Muscle layer of colon (tissue), 2 donors: ENCODE measurements around the gene TAAR5.
"Not testable (repeated sequence)": the region's sequence is repeated elsewhere in the genome, so short reads cannot be mapped to it uniquely, and the experiment has no call there.

Experiments used
- H3K27ac ChIP-seq: one replicate; pipeline ENCODE4 v1.7.0; 2013; ENCODE audit warnings: low read depth, mild to moderate bottlenecking, low read length, moderate library complexity
- H3K27me3 ChIP-seq, 2 donors: one replicate each; pipeline ENCODE4 v1.7.0; 2013; ENCODE audit warnings: low read length in 2 of 2, mild to moderate bottlenecking in 2 of 2; ENCODE audit not compliant: insufficient read depth in 2 of 2, control insufficient read depth in 1 of 2
- H3K36me3 ChIP-seq: one replicate; pipeline ENCODE4 v1.7.0; 2013; ENCODE audit warnings: mild to moderate bottlenecking, low read length; ENCODE audit not compliant: insufficient read depth
- H3K4me1 ChIP-seq: one replicate; pipeline ENCODE4 v1.7.0; 2013; ENCODE audit warnings: mild to moderate bottlenecking, low read length; ENCODE audit not compliant: insufficient read depth
- H3K4me3 ChIP-seq, 2 donors: one replicate each; pipeline ENCODE4 v1.7.0; 2013; ENCODE audit warnings: low read length in 2 of 2, low read depth in 1 of 2, mild to moderate bottlenecking in 1 of 2, moderate library complexity in 1 of 2
- H3K9ac ChIP-seq: one replicate; pipeline ENCODE4 v1.7.0; 2013; ENCODE audit warnings: low read length
- H3K9me3 ChIP-seq: one replicate; pipeline ENCODE4 v1.7.0; 2013; ENCODE audit warnings: mild to moderate bottlenecking, low read length
- donor health status: abdominal sarcoma.
- donor health status: Adenocarcinoma of cecum.

TAAR5 gene

DNA sequence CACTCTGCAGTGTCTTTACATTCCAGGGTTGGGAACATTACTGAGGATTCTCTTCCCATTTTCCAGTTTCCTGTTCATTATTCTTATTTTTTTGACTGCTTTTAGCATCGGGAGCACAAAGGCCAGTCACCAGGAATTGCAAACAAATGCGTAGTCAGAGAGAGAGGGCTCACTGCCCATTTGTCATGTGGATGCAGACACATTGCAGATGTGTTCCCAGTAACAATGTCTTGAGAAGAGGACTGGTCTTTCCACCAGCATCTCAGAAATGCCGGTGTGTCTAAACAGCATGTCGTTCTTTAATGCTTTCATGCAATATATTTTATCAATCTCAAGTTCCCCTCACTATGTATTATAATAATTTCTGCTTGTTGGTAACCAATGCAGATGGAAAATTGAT lies 20.4 kb downstream of the TAAR5 start:
- H3K36me3 ChIP-seq: no peaks in the 10 kb centered on the region
- no peaks in the 10 kb centered on the region for H3K4me1 ChIP-seq
- no peak overlapping the region for H3K4me3 ChIP-seq
- no peaks in the 10 kb centered on the region for H3K27me3 ChIP-seq
- no peaks in the 10 kb centered on the region for H3K9me3 ChIP-seq
- no peak overlapping the region for H3K27ac ChIP-seq
- H3K9ac ChIP-seq: no peak overlapping the region

DNA sequence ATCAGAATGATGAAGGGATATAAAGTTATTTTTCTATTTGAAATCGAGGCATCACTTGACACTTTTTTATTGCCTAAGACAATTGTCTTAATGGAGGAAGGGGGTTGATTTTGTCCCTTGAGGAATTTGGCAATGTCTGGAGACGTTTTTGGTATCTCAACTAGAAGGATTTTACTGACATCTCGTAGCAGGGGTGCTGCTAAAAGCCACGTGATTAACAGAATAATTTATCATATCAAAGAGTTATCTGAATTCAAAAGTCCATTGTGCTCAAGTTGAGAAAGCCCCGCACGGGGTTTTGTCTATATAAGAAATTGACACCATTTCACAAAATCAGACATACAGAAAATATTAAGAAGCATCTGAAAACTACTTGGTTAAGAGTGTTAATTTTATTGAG lies 20.9 kb downstream of the TAAR5 start:
- Histone ChIP-seq H3K9ac (no peak overlapping the region), H3K27ac (no peak overlapping the region), H3K9me3 (no peaks in the 10 kb centered on the region)

GRCh38 chr6:132567566-132567965 lies 22.0 kb downstream of the TAAR5 start:
- Histone ChIP-seq H3K4me1 (no peaks in the 10 kb centered on the region), H3K27ac (no peak overlapping the region), H3K9ac (no peak overlapping the region), H3K9me3 (no peaks in the 10 kb centered on the region), H3K4me3 (no peak overlapping the region), H3K27me3 (no peaks in the 10 kb centered on the region), H3K36me3 (no peaks in the 10 kb centered on the region)

More for the DNA sequence above, 20.9 kb downstream of the TAAR5 start:
- no peaks in the 10 kb centered on the region for H3K36me3 ChIP-seq
- no peaks in the 10 kb centered on the region for H3K4me1 ChIP-seq
- no peaks in the 10 kb centered on the region for H3K27me3 ChIP-seq
- H3K4me3 ChIP-seq: no peak overlapping the region

DNA sequence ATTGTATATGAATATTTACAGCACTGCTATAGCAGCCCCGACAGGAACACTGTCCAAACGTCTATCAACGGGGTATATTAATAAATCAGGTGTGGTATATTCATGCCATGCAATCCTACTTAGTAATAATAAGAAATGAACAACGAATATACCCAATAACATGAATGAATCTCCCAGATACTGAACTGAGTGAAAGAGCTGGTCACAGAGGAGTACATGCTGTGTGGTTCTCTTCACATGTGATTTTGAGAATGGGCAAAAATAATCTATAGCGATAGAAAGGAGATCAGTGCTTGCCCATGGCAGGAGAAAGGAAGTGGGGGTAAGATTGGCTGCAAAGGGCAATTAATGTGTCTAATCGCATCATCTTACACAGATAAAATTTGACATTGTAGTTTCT lies 23.1 kb downstream of the TAAR5 start:
- Histone ChIP-seq H3K4me1 (no peaks in the 10 kb centered on the region), H3K27ac (no peak overlapping the region), H3K9me3 (no peaks in the 10 kb centered on the region), H3K9ac (no peak overlapping the region), H3K36me3 (no peaks in the 10 kb centered on the region), H3K27me3 (no peaks in the 10 kb centered on the region), H3K4me3 (no peak overlapping the region)

GRCh38 chr6:132560087-132560486 lies 29.5 kb downstream of the TAAR5 start:
- H3K9me3 ChIP-seq, H3K4me3 ChIP-seq, H3K27ac ChIP-seq, H3K36me3 ChIP-seq, H3K4me1 ChIP-seq, H3K27me3 ChIP-seq, H3K9ac ChIP-seq: not testable (repeated sequence)

GRCh38 chr6:132552372-132552771 lies 37.2 kb downstream of the TAAR5 start, which contains the start of gene TAAR8:
TAAR8 (plus strand) TSS chr6:132552672; CDS start chr6:132552693, 21 bp downstream.
- no peak within 1 kb of the TSS for H3K27ac ChIP-seq
- no peak within 1 kb of the TSS for H3K4me3 ChIP-seq
- H3K9me3 ChIP-seq: no peaks in the 10 kb centered on the region
- H3K36me3 ChIP-seq: no peaks in the 10 kb centered on the region
- H3K4me1 ChIP-seq: no peaks in the 10 kb centered on the region
- H3K27me3 ChIP-seq: no peaks in the 10 kb centered on the region
- H3K9ac ChIP-seq: no peak within 1 kb of the TSS

GRCh38 chr6:132551214-132551613 lies 38.3 kb downstream of the TAAR5 start:
- no peaks in the 10 kb centered on the region for H3K4me1 ChIP-seq
- no peak overlapping the region for H3K9ac ChIP-seq
- no peaks in the 10 kb centered on the region for H3K36me3 ChIP-seq
- H3K27ac ChIP-seq: no peak overlapping the region
- H3K27me3 ChIP-seq: no peaks in the 10 kb centered on the region
- no peak overlapping the region for H3K4me3 ChIP-seq
- H3K9me3 ChIP-seq: no peaks in the 10 kb centered on the region

GRCh38 chr6:132548746-132549463 lies 40.6 kb downstream of the TAAR5 start:
- Histone ChIP-seq H3K9me3 (no peaks in the 10 kb centered on the region), H3K4me3 (no peak overlapping the region), H3K4me1 (no peaks in the 10 kb centered on the region), H3K27me3 (no peaks in the 10 kb centered on the region), H3K9ac (no peak overlapping the region), H3K27ac (no peak overlapping the region), H3K36me3 (no peaks in the 10 kb centered on the region)

- H3K9me3 ChIP-seq: no peaks in the 10 kb centered on the region
- no peak overlapping the region for H3K4me3 ChIP-seq
- no peaks in the 10 kb centered on the region for H3K4me1 ChIP-seq
- no peaks in the 10 kb centered on the region for H3K27me3 ChIP-seq
- H3K27ac ChIP-seq: no peak overlapping the region
- no peak overlapping the region for H3K9ac ChIP-seq
- H3K36me3 ChIP-seq: no peaks in the 10 kb centered on the region
These were observed 44.7 kb downstream of the TAAR5 start for GRCh38 chr6:132544826-132545225.
